IMR-90 (cell line): ENCODE results near the gene ZAP70. TPM values are rescaled to one million over a fixed set of nuclear protein-coding genes. Genes with fewer than 3 reads are reported as not detected.

ENCODE experiments used
- ATAC-seq: fragments of 200-7000 bp; cut with Tn5 transposase; 2 replicates; pipeline ENCODE4 v1.9.1; 2020; ENCODE audit warnings: low read depth, mild to moderate bottlenecking, moderate library complexity
- BruUV-seq: library from RNA; stranded (reverse); fragments of 400-500 nt; replicated peaks from 2 replicates; lab custom pipeline; 2021; lab: Mats Ljungman, UMichigan
- CTCF ChIA-PET: fragments of 300-600 bp; formaldehyde crosslinking; extraction: SDS; loops from one replicate; lab custom pipeline; 2021; ENCODE audit warnings: antibody characterized with exemption; lab: Yijun Ruan, JAX
- POLR2A ChIA-PET: fragments of 300-600 bp; sonication (Branson Sonifier 250); formaldehyde crosslinking; loops from one replicate; lab custom pipeline; 2022; ENCODE audit warnings: antibody characterized with exemption; ENCODE audit not compliant: unreplicated experiment; lab: Charles Lee
- DNase-seq: peaks from one replicate; pipeline ENCODE4 v3.0.0; 2013
- H2AFZ ChIP-seq: replicated peaks from 2 replicates; pipeline ENCODE3; 2013; ENCODE audit warnings: low read length, mild to moderate bottlenecking; ENCODE audit not compliant: poor library complexity
- H2AK5ac ChIP-seq: 2 replicates; pipeline ENCODE4 v1.6.1; 2013; ENCODE audit warnings: low read depth, low read length, inconsistent platforms
- H2AK9ac ChIP-seq: replicated peaks from 2 replicates; pipeline ENCODE3; 2013; ENCODE audit warnings: mild to moderate bottlenecking, low read depth, low read length, moderate library complexity; ENCODE audit not compliant: poor library complexity
- H2BK120ac ChIP-seq: 2 replicates; pipeline ENCODE4 v1.6.1; 2013; ENCODE audit warnings: low read depth, low read length, inconsistent platforms
- H2BK15ac ChIP-seq: 3 replicates; pipeline ENCODE4 v1.6.1; 2013; ENCODE audit warnings: low read depth, low read length, inconsistent platforms
- H2BK20ac ChIP-seq: 2 replicates; pipeline ENCODE4 v1.6.1; 2013; ENCODE audit warnings: low read depth, mild to moderate bottlenecking, inconsistent platforms, low read length, moderate library complexity
- H2BK5ac ChIP-seq: 2 replicates; pipeline ENCODE4 v1.6.1; 2013; ENCODE audit warnings: mild to moderate bottlenecking, low read depth, low read length, inconsistent platforms; ENCODE audit not compliant: poor library complexity, severe bottlenecking
- H3K14ac ChIP-seq: replicated peaks from 2 replicates; pipeline ENCODE4 v1.6.1; 2013; ENCODE audit warnings: low read depth, low read length, inconsistent platforms
- H3K18ac ChIP-seq: 2 replicates; pipeline ENCODE4 v1.6.1; 2013; ENCODE audit warnings: low read depth, low read length, control low read depth
- H3K23ac ChIP-seq: 2 replicates; pipeline ENCODE4 v1.6.1; 2013; ENCODE audit warnings: low read depth, low read length, inconsistent platforms
- H3K27ac ChIP-seq: 2 replicates; pipeline ENCODE4 v1.5.1; 2013; ENCODE audit warnings: mild to moderate bottlenecking, control low read depth, low read length; ENCODE audit not compliant: insufficient read depth
- H3K27me3 ChIP-seq: 2 replicates; pipeline ENCODE4 v1.6.1; 2013; ENCODE audit warnings: low read length; ENCODE audit not compliant: control insufficient read depth, insufficient read depth
- H3K36me3 ChIP-seq: 2 replicates; pipeline ENCODE4 v1.6.1; 2013; ENCODE audit warnings: low read length, mixed read lengths; ENCODE audit not compliant: control insufficient read depth, insufficient read depth
- H3K4ac ChIP-seq: 2 replicates; pipeline ENCODE4 v1.6.1; 2013; ENCODE audit warnings: low read depth, low read length, inconsistent platforms
- H3K4me1 ChIP-seq: 2 replicates; pipeline ENCODE4 v1.6.1; 2013; ENCODE audit warnings: low read length, mixed read lengths; ENCODE audit not compliant: control insufficient read depth, insufficient read depth
- H3K4me2 ChIP-seq: 2 replicates; pipeline ENCODE4 v1.6.1; 2013; ENCODE audit warnings: low read depth, mild to moderate bottlenecking, control low read depth, low read length, moderate library complexity
- H3K4me3 ChIP-seq: 2 replicates; pipeline ENCODE4 v1.5.1; 2013; ENCODE audit warnings: low read depth, mild to moderate bottlenecking, control low read depth, low read length, moderate library complexity; ENCODE audit not compliant: insufficient read depth
- H3K56ac ChIP-seq: 2 replicates; pipeline ENCODE4 v1.6.1; 2013; ENCODE audit warnings: low read length, inconsistent platforms; ENCODE audit not compliant: insufficient read depth; ENCODE audit errors: extremely low read depth
- H3K79me1 ChIP-seq, 2 experiments: 2 replicates each; pipeline ENCODE4 v1.6.1; 2013; ENCODE audit warnings: low read length in 2 of 2, inconsistent platforms in 1 of 2, low read depth in 1 of 2
- H3K9ac ChIP-seq: 2 replicates; pipeline ENCODE4 v1.6.1; 2013; ENCODE audit warnings: low read depth, low read length, control low read depth
- H3K9me1 ChIP-seq: 2 replicates; pipeline ENCODE4 v1.6.1; 2013; ENCODE audit warnings: low read length, inconsistent platforms; ENCODE audit not compliant: insufficient read depth
- H3K9me3 ChIP-seq: 2 replicates; pipeline ENCODE4 v1.6.1; 2013; ENCODE audit warnings: low read length; ENCODE audit not compliant: control insufficient read depth, insufficient read depth
- H4K20me1 ChIP-seq: 2 replicates; pipeline ENCODE4 v1.6.1; 2013; ENCODE audit warnings: low read length, inconsistent platforms; ENCODE audit not compliant: insufficient read depth
- H4K5ac ChIP-seq: 2 replicates; pipeline ENCODE4 v1.6.1; 2013; ENCODE audit warnings: mild to moderate bottlenecking, low read depth, low read length, control low read depth
- H4K8ac ChIP-seq, 2 experiments: 2 replicates each; pipeline ENCODE4 v1.6.1; 2013; ENCODE audit warnings: low read depth in 2 of 2, low read length in 2 of 2, control low read depth in 1 of 2, inconsistent platforms in 1 of 2
- H4K91ac ChIP-seq: 2 replicates; pipeline ENCODE4 v1.6.1; 2013; ENCODE audit warnings: low read depth, low read length, inconsistent platforms; ENCODE audit not compliant: insufficient read depth
- BHLHE40 ChIP-seq: fragments of 150-350 bp; IDR thresholded peaks from 2 replicates; pipeline ENCODE4 v1.6.1; 2016; ENCODE audit warnings: mild to moderate bottlenecking, low read depth, low read length
- CEBPB ChIP-seq: IDR thresholded peaks from 2 replicates; pipeline ENCODE4 v1.6.1; 2012; ENCODE audit warnings: low read depth, low read length, improper control_type of control experiment
- CHD1 ChIP-seq: IDR thresholded peaks from 2 replicates; pipeline ENCODE4 v1.6.1; 2012; ENCODE audit warnings: low read depth, low read length, improper control_type of control experiment
- ELK1 ChIP-seq: fragments of 150-350 bp; IDR thresholded peaks from 2 replicates; pipeline ENCODE4 v1.6.1; 2016; ENCODE audit warnings: low read depth, mild to moderate bottlenecking, low read length, moderate library complexity, borderline replicate concordance
- FOS ChIP-seq: fragments of 150-350 bp; IDR thresholded peaks from 2 replicates; pipeline ENCODE4 v1.6.1; 2016; ENCODE audit warnings: low read depth, low read length
- RFX5 ChIP-seq: IDR thresholded peaks from 2 replicates; pipeline ENCODE4 v1.8.0; 2012; ENCODE audit warnings: low read depth, mild to moderate bottlenecking, low read length, moderate library complexity
- SMC3 ChIP-seq: fragments of 150-350 bp; IDR thresholded peaks from 2 replicates; pipeline ENCODE4 v1.6.1; 2016; ENCODE audit warnings: low read depth, mild to moderate bottlenecking, antibody characterized with exemption, low read length, moderate library complexity
- USF2 ChIP-seq: fragments of 150-350 bp; IDR thresholded peaks from 2 replicates; pipeline ENCODE4 v1.6.1; 2017; ENCODE audit warnings: mild to moderate bottlenecking, antibody characterized with exemption, low read length, low read depth
- WGBS, 2 experiments: methylation state at CpG; one replicate each; pipeline versions ENCODE4 v1.1.5 to v1.1.7; 2013; ENCODE audit warnings: missing lambda C conversion rate in 2 of 2; ENCODE audit not compliant: insufficient read length in 1 of 2; ENCODE audit errors: extremely low coverage in 2 of 2; 5-methylcytosine and 5-hydroxymethylcytosine counted together
- dilution Hi-C: fragments of 300-500 bp; cut with HindIII; formaldehyde crosslinking; loops from one replicate; pipeline ENCODE4 v1.14.3; 2018; ENCODE audit warnings: low sequenced_read_pairs; ENCODE audit not compliant: unreplicated experiment
- in situ Hi-C: fragments of 300-500 bp; cut with MboI; formaldehyde crosslinking; loops from 3 replicates; pipeline ENCODE4 v1.14.3; 2019; ENCODE audit warnings: low sequenced_read_pairs, inconsistent platforms, mixed read lengths
- intact Hi-C: fragments of 100-400 bp; cut with micrococcal nuclease; formaldehyde crosslinking; loops from 2 replicates; pipeline ENCODE4 v1.10.0; 2022
- polyA plus RNA-seq, 3 experiments: library from polyadenylated mRNA; depleted of rRNA; stranded (reverse); fragments of >200 nt; gene quantifications; 2 replicates each; pipeline ENCODE4 v1.2.3, GENCODE V29; 2012; ENCODE audit warnings: low replicate concordance in 1 of 3
- total RNA-seq: library from RNA; depleted of rRNA; stranded (reverse); fragments of >200 nt; gene quantifications from 2 replicates; pipeline ENCODE4 v1.2.3, GENCODE V29; 2012

ZAP70 gene
- total and polyA plus RNA-seq, 2 of the 4 experiments (the other 2 are of a cell fraction), result under 0.01 to 0.09 TPM

GRCh38 chr2:97752342-97753334 lies 39.3 kb downstream of the ZAP70 start:
- Histone ChIP-seq H3K4me2 (no peak overlapping the region), H3K4ac (no peak overlapping the region), H4K8ac (no peak overlapping the region), H2BK15ac (no peak overlapping the region), H3K18ac (no peak overlapping the region), H3K9me3 (no peaks in the 10 kb centered on the region), H2AFZ (no peak overlapping the region), H4K5ac (no peak overlapping the region), H2AK9ac (no peak overlapping the region), H2BK20ac (no peak overlapping the region), H3K14ac (no peak overlapping the region), H3K56ac (no peak overlapping the region), H3K27me3 (no peaks in the 10 kb centered on the region), H3K23ac (no peak overlapping the region), H3K27ac (no peak overlapping the region), H2BK5ac (no peak overlapping the region), H2BK120ac (no peak overlapping the region), H4K20me1 (no peaks in the 10 kb centered on the region), H3K4me1 (peaks cover 7% of the 10 kb centered on the region; the same call in 1 of the 2 replicates), H3K9me1 (no peaks in the 10 kb centered on the region; the same call in 1 of the 2 replicates), H2AK5ac (no peak overlapping the region), H4K91ac (no peak overlapping the region), H3K79me1 (no peaks in the 10 kb centered on the region), H3K9ac (no peak overlapping the region), H3K36me3 (peaks cover 13% of the 10 kb centered on the region), H3K4me3 (no peak overlapping the region)
- no TSS peak for BruUV-seq
- dilution Hi-C loops, result no loop called here
- intact Hi-C loops, result no loop called here
- in situ Hi-C loops, result no loop called here
- WGBS, 2 experiments, result 100% methylated on average over 1 of the region's 3 CpGs; no CpG with 5 or more reads in 1 of the 2 experiments
- DNase-seq (peak; percentile 59), ATAC-seq (peak; percentile 76)
- TF ChIP-seq USF2 (no peak), SMC3 (no peak), FOS (no peak), CEBPB (no peak), CHD1 (no peak), BHLHE40 (no peak), ELK1 (no peak), RFX5 (no peak)
- ChIA-PET CTCF (interaction anchor here (0.9 to 2.2 kb wide), 4 partner anchors 8 to 54 kb away, joined by 3 to 8 read pairs (median 4); no protein-coding TSS in a partner anchor), POLR2A (no interaction called here)
